Measurements from ENCODE around the gene PDE3B.
"Not testable (repeated sequence)": the region's sequence is repeated elsewhere in the genome, so short reads cannot be mapped to it uniquely, and the experiment has no call there.

Gene PDE3B

DNA sequence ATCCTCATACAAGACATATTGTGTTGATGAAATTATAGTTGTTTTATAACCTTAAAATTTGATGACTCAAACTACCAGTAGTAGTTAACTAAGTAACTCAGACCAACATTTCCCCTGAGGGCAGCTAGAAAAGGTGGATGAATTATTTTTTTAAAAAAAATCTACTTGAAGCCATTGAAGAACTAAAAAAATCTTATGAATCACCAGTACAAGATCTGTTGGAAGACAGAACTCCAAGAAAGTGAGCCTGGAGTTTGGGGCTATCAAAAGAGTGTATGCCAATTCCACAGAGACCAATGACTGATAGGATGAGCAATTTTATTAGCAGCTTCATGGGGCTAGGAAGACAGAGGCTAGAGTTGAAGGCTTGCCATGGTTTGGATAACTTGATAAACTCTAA is 176.0 kb downstream of the PDE3B start:
- DNase-seq: no peak

DNA sequence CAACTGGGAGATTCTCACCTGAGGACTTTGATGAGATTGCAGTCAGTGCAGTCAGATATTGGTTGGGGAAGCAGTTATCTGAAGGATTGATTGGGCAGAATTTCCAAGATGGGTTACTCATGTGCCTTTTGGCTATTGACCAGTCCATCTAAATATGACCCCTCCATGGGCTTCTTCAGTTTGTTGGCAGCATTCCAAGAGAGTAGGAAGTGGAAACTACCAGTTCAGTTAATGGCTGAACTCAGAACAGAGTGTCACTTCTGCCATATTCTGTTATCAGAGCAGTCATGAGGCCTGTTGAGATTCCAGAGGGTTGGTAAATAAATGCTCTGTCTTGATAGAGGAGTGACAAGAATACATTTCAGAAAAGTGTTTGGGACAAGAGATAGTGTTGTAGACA is 177.4 kb downstream of the PDE3B start:
- no peak for DNase-seq

DNA sequence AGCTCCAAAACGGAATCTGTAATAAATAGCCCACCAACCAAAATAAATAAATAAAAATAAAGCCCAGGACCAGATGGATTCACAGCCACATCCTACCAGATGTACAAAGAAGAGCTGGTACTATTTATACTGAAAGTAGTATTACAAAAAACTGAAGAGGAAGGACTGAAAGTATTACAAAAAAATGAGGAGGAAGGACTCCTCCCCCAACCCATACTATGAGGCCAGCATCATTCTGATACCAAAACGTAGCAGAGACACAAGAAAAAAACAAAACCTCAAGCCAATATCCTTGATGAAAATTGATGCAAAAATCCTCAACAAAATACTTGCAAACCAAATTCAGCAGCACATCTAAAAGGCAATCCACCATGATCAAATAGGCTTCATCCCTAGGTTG is 183.0 kb downstream of the PDE3B start:
- DNase-seq: no peak

DNA sequence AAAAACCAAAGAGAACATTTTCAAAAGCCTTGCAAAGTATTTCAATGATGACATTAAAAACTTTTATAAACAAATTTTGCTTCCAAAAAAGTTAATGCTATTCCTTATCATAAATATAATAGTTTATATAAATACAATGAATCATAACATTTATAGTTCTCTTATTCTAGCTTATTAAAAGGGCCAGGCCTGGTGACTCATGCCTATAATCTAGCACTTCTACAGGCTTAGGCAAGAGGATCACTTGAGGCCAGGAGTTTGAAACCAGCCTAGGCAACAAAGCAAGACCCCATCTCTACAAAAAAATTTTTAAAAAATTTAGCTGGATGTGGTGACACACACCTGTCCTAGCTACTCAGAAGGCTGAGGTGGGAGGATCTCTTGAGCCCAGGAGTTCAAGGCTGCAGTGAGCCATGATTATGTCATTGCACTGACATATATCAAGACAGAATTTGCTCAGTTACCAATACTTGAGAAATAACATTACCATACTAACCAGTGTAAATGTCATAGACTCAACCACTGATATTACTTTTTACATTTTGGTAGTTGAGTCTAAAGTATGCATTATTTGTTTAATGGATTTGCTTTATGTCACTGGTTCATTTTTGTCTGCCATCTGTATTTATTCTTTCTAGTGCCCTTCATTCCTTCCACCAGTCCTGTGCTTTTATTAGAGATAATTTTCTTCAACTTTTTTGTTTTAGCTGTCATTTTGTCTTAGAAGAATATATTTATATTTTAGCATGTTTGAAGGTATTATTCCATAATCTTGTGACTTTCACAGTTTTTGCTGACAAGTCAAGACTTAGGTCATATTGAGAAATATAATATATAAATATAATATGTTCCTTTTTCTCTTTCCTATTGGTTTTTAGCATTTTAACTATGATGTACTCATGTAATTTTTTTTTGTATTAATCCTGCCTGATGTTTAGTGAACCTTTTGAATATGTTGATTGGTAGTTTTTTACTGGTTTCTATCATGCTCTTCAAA is 192.2 kb downstream of the PDE3B start:
- no peak for DNase-seq

DNA sequence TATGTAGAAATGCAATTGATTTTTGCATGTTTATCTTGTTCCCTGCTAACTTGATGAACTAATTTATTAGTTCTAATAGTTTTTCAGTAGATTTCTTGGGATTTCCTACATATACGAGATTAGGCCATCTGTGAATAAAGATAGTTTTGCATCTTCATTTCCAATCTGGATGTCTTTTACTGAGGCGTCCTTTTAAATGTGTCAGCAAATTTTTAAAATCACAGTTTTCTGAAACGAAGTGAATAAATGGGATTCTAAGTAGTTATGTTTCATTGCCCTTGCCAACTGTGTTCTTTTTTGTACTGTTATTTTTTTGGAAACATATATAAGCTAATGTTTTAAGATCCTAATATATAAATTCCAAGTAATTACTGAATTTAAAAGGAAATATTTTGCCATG is 198.4 kb downstream of the PDE3B start:
- DNase-seq: no peak

DNA sequence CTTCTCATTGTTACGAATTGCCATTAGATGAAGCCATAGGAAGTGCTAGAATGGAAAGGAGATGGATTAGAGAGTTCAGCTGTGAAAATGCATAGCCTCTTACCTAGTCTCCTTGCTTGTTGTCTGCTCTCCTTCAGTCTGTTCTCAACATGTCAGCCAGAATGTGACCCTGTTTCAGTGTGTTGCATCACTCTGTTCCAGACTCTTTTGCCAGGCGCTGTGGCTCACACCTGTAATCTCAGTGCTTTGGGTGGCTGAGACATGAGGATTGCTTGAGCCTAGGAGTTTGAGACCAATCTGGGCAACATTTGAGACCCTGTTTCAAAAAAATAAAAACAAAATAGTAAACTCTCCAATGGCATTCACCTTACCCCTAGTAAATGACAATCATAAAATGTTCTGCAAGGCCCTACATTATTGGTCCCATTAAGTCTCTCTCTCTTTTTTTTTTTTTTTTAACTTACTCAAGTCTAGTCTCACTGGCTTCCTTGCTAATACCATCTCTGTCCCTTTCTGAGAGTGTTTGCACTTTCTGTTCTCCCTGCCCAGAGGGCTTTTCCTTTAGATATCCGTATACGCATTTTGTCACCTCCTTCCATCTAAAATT is 209.1 kb downstream of the PDE3B start:
- no peak for DNase-seq

DNA sequence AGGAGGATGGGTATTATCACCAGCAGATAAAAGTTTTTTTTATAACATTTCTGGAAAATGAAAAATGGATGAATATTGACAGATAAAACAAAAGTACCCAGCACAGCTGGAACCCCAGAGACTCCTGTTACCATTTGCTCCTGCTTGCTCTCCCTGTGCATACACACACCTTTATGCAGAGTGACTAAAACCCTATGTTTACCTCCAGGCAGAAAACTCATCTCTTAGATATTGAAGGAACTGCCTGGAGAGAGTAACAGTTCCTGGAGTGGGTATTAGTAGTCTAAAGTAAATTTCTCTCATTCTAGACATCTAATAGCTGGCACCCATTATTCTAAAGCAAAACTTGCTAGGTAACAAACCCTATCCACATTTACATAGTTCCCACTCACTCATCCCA is 210.5 kb downstream of the PDE3B start:
- no peak for DNase-seq

DNA sequence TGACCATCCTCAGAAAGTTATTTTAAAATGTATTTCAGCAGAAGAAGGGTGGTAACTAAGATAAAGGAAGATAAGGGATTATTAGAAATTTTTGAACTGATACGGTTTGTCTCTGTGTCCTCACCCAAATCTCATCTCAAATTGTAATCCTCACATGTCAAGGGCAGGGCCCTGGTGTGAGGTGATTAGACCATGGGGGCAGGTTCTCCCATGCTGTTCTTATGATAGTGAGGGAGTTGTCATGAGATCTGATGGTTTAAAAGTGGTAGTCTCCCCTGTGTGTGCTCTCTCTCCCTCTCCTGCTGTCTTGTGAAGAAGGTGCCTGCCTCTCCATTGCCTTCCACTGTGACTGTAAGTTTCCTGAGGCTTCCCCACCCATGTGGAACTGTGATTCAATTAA is 212.3 kb downstream of the PDE3B start:
- DNase-seq: no peak

DNA sequence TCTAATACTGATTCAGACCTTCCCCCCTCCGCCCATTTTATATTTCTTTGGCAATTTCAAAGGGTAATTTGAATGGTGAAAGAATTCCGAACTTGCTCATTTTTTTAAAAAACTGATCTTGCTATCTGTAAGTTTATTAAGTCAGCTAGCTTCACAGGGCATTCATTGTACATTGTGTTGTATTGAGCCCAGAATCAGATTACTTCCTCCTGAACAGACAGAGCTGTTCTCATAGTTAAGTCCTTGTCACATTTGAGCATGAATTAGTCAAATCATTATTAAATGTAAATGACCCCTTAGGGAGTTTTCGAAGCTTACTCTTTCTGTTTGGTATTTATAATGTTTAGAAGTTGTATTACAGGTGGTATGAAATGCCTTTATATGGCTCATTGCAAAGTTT is 214.0 kb downstream of the PDE3B start:
- no peak for DNase-seq

DNA sequence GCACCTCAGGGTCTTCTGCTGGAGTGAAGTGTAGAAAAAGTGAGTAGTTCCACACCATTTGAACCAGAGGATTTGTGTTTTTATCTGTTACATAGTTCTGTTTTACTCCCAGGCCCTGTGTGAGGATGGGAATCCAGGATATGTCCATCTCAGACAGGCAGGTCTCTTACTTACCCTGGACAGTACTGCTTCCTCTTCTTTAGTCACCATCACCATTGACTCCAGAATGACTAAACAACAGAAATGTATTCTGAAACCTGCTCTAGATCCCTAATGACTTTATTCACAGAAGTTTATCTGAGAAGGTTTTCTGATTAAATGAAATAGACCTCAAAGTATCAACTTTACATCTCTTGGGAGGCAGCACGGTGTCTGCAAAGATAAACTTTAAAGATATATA is 214.8 kb downstream of the PDE3B start:
- DNase-seq: no peak

DNA sequence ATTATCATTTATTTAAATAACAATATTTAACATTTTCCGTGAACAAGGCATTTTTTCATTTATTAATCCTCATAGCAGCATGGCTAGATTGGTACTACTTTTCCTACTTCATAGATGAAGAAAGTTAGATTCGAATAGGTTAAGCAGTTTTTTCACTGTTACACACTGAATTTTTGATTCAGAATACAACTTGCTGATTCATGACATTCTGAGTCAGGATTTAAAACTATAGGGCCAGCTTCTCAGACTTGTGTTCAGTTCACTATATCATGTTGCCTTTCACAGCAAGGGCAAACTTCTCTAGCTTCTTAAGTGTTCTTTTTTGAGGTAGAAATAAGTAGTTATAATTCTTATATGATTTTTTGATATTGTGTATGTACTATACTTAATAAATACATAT is 216.9 kb downstream of the PDE3B start:
- no peak for DNase-seq

DNA sequence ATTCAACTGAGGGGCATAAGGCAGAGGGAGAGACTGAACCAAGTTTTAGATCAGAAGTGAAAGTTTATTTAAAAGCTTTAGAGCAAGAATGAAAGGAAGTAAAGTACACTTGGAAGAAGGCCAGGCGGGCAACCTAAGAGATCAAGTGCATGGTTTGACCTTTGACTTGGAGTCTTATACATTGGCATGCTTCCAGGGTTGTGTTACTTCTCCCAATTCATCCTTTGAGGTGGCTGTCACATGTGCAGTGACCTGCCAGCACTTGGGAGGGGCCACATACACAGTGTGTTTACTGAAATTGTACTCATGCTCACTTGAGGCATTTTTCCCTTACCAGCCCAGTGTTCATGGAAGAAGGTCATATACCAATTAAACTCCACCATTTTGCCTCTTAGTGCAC is 218.1 kb downstream of the PDE3B start:
- DNase-seq: no peak

DNA sequence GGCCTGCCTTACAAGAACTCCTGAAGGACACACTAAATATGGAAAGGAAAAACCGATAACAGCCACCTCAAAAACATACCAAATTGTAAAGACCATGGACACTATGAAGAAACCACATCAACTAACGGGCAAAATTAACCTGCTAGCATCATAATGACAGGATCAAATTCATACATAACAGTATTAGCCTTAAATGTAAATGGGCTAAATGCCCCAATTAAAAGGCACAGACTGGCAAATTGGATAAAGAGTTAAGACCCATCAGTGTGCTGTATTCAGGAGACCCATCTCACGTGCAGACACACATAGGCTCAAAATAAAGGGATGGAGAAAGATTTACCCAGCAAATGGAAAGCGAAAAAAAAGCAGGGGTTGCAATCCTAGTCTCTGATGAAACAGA is 220.2 kb downstream of the PDE3B start:
- not testable (repeated sequence) for DNase-seq

DNA sequence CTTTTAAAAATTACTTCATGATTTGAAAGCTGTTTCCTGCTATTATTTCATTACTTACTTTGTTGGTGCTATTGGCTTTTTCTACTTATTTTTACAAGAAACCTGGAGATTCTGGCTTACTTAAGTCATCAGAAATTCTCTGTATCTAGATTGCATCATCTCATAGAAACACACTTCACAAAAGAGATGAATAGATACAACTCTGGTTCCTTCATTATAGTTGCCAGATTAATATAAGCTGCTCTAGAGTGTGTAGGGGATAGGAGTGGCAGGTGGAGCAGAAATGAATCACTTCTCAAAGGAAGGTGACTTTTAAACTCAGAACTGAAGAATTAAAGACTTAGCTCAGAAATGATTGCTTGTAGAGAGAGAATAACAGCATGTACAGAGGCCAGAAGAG is 228.4 kb downstream of the PDE3B start:
- DNase-seq: no peak

DNA sequence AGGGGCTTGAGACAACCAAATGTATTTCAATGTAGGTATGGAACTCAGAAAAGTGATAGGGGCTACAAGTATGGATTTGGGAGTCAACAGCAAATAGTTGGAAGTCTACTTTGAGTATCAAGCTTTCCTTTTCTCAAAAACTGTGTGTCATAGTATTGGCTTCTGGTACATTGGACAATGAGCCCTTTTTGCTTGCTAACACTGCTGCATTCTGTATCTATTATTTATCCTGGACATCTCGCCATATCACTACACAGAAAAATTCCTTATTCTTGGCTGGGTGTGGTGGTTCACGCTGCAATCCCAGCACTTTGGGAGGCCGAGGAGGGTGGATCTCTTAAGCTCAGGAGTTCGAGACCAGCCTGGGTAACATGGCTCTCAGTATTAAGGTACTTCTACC is 230.0 kb downstream of the PDE3B start:
- no peak for DNase-seq

DNA sequence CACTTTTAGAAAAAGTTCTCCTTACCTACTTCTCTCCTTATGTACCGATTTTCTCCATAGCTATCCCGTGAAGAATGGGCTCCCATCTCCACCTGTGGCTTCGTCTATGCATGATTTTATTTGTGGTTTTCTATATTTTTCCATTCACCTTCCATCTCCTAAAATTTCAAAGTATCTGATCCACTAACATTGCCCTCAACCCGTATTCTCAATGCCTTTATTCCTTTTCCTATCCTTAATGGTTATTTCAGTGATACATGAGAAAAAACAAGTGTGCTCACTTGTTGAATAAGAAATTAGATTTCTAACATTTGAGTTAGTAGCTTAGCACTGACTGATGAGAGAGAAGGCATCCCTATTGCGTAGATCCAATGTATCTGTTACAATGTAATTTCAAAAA is 231.6 kb downstream of the PDE3B start:
- DNase-seq: no peak

DNA sequence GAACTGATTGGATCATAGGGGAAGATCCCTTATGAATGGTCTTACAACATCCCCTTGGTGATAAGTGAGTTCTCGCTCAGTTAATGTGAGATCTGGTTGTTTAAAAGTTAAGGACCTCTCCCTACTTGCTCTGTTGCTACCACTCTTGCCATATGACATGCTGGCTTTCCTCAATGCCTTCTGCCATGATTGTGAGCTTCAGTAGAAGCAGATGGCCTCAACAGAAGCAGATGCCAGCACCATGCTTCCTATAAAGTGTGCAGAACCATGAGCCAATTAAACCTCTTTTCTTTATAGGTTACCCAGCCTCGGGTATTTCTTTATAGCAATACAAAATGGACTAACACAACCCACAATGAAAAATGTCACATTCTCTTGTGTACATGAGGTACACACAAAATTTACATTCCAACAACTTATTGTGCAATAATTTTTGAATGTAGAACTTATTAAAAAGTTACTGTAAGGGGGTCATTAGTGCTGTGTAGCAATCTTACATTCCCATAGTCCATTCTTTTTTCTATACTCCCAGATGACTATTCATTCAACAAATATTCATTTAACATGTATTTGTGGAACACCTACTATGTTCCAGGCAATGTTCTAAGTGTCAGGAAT is 238.1 kb downstream of the PDE3B start:
- no peak for DNase-seq

DNA sequence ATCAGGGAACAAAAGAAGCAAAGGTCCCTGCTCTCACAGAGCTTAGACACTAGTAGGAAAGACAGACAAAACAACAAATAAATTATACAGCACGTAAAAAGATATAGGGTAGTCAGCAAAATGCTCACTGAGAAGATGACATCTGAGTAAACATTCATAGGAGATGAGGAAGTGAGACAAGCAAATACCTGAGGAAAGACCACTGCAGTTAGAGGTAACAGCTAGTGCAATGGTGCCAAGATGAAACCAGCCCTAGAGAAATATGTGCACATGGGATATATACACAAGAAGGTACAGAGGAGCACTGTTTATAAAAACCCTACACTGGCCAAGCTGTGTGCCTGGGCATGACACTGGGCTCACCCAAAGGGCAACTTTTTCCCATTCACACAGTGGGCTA is 238.6 kb downstream of the PDE3B start:
- no peak for DNase-seq

DNA sequence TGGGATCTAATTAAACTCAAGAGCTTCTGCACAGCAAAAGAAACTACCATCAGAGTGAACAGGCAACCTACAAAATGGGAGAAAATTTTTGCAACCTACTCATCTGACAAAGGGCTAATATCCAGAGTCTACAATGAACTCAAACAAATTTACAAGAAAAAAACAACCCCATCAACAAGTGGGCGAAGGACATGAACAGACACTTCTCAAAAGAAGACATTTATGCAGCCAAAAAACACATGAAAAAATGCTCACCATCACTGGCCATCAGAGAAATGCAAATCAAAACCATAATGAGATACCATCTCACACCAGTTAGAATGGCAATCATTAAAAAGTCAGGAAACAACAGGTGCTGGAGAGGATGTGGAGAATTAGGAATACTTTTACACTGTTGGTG is 240.1 kb downstream of the PDE3B start:
- DNase-seq: not testable (repeated sequence)

DNA sequence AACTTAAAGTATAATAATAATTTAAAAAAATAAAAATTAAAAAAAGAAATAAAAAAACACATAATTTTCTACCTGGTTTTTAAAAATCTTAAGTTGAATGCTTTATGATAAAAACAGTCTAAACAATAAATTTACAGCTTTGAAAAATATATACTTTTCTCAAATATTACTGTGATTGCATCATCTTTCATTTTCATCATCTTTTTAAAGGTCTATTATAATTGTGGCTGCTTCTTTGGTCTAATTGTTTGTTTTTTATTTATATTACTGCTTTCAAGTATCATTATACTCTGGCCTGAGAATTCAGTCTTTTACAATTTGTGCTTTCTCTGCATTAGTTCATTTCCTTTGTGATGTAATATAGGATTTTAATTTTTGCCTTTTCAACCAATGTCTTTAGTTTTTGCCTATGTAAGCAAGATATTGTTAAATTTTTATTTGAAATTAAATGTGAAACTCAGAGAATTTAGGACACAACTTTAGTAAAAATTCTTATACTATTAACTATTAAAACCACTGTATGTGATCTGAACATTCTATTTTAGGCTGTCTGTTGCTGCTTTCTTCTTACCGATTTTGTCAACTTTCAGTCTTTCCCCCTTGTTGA is 241.2 kb downstream of the PDE3B start:
- DNase-seq: no peak

DNA sequence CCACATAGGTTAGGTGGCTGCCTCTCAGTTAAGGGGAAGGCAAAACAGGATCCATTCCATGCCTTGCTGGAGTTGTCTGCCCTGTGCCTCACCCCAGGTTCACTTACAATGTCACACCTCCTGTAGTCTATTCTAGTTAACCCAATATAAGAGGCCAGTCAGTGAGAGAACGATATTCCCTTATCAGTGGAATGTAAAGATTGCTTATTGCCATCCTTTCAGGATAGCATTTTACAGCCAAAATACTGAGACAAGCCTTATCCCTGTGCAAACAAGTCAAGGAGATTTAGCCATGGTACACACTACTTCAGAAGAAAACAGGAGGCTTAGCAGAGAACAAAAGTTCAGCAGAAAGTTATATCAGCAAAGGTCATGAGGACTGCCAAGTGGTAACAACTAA is 242.9 kb downstream of the PDE3B start:
- no peak for DNase-seq

DNA sequence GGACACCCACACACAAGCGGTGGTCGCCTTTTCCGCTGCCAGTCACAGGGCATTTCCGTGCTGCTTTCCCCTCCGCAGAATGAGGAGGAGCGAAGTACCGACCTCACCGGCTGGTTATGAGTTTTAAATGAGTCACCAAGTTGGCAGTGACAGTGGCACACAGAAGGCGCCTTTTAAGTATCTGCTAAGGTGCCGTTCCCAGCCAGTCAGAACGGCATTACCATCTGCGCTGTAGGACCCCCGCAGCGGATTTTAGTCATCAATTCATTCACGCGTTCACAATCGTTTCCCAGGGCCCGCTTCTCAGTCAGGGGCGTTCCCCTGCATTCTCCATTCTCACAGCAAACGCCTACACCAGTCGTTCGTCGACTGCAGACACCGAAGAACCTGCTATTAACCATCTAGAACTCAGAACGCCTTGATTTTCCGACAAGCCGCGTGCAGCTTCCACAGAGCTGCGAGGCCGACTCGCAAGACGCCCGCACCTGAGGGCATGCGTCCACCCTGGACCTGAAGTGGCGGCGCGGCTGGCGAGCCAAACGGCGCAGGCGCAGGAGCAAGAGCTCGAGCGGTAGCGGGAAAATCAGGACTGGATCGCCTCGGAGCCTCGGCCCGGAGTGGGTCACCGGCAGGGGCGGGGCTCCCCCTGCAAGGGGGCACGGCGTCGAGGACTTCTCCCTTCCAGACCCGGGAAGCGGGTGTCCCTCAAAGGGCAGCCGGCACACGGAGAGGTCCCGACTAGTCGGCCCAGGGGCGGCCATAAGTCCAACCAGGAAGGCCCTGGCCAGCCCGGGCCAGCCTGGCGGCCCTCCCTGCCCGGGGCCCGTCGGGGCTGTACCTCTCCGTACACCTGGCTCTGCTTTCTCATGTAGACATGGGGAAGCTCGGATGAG is 247.8 kb downstream of the PDE3B start:
- DNase-seq: peak; percentile 76
